ENCODE measurements around the gene WDR43. TPM values are rescaled to one million over a fixed set of nuclear protein-coding genes. Genes with fewer than 3 reads are reported as not detected.

Gene WDR43
- total and polyA plus RNA-seq, 3 experiments from 2014 or later: 40.0 to 186 (median 169) TPM

DNA sequence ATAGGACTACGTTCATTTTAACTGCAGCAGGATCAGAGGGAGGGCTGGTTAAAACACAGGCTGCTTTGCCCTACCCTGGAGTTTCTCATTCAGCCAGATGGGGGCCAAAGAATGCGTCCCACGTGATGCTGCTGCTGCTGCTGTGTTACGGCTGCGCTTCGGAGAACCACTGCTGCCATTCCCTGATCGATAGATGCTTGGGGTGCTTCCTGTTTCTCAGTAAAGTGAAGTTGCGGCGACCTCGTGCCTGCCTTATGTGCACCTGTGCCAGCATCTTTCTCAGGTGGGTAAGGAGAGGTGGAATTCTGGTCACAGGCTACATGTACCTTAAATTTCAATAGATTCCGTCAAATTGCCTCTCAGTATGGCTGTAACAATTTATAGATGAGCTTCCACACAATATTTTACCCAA is 62.0 kb downstream of the WDR43 start:
- peak in 4 of 5 donors; percentile 10 to 74 (median 22) for DNase-seq
- CTCF ChIA-PET: interaction anchor here (0.7 to 1.7 kb wide), 10 partner anchors 11 to 390 kb away, joined by 3 to 7 read pairs (median 3); no protein-coding TSS in a partner anchor
- Histone ChIP-seq H3K27me3 (ENCODE audit: insufficient read depth, low read length, poor library complexity, severe bottlenecking) (no peaks in the 10 kb centered on the region), H3K9me3 (ENCODE audit: low read length) (no peaks in the 10 kb centered on the region), H3K4me3 (ENCODE audit: low read length) (peak overlapping the region; percentile 44), H3K36me3 (ENCODE audit: insufficient read depth, low read length) (no peaks in the 10 kb centered on the region), H3K27ac (ENCODE audit: low read depth, low read length) (no peak overlapping the region), H3K4me1 (ENCODE audit: insufficient read depth, low read length) (no peaks in the 10 kb centered on the region)
- H3K4me3 Mint-ChIP-seq: peak overlapping the region in 2 of 7 donors; percentile 81 to 83
- peak overlapping the region in 1 of 8 donors; percentile 20 for H3K27ac Mint-ChIP-seq
- no peaks in the 10 kb centered on the region for H3K27me3 Mint-ChIP-seq
- POLR2A ChIA-PET: no interaction called here
- H3K36me3 Mint-ChIP-seq: no peaks in the 10 kb centered on the region
- no peaks in the 10 kb centered on the region for H3K9me3 Mint-ChIP-seq
- H3K4me1 Mint-ChIP-seq: peaks cover 0 to 15% (median 5%) of the 10 kb centered on the region in 3 donors

DNA sequence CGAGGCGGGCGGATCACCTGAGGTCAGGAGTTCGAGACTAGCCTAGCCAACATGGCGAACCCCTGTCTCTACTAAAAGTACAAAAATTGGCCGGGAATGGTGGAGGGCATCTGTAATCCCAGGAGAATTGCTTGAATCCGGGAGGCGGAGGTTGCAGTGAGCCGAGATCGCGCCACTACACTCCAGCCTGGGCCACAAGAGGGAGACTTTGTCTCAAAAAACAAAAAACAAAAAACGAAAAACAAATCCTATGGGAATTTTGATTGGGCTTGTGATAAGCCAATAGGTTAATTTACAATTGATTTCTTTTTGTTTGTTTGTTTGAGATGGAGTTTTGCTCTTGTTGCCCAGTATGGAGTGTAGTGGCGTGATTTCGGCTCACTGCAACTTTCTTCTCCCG is 62.4 kb downstream of the WDR43 start:
- H3K4me3 ChIP-seq (ENCODE audit: low read length): peak overlapping the region; percentile 44
- CTCF ChIA-PET: interaction anchor here (0.7 to 1.7 kb wide), 7 partner anchors 54 to 250 kb away, joined by 3 to 7 read pairs (median 3); no protein-coding TSS in a partner anchor
- Mint-ChIP-seq H3K4me1 (peaks cover 0 to 15% (median 5%) of the 10 kb centered on the region in 3 donors), H3K36me3 (no peaks in the 10 kb centered on the region), H3K9me3 (no peaks in the 10 kb centered on the region), H3K27me3 (no peaks in the 10 kb centered on the region), H3K4me3 (peak overlapping the region in 2 of 7 donors; percentile 81 to 83), H3K27ac (peak overlapping the region in 2 of 8 donors; percentile 20 to 38)
- no peak overlapping the region for H3K27ac ChIP-seq (ENCODE audit: low read depth, low read length)
- H3K36me3 ChIP-seq (ENCODE audit: insufficient read depth, low read length): no peaks in the 10 kb centered on the region
- DNase-seq: no peak
- no peaks in the 10 kb centered on the region for H3K27me3 ChIP-seq (ENCODE audit: insufficient read depth, low read length, poor library complexity, severe bottlenecking)
- POLR2A ChIA-PET: no interaction called here
- no peaks in the 10 kb centered on the region for H3K4me1 ChIP-seq (ENCODE audit: insufficient read depth, low read length)
- no peaks in the 10 kb centered on the region for H3K9me3 ChIP-seq (ENCODE audit: low read length)

DNA sequence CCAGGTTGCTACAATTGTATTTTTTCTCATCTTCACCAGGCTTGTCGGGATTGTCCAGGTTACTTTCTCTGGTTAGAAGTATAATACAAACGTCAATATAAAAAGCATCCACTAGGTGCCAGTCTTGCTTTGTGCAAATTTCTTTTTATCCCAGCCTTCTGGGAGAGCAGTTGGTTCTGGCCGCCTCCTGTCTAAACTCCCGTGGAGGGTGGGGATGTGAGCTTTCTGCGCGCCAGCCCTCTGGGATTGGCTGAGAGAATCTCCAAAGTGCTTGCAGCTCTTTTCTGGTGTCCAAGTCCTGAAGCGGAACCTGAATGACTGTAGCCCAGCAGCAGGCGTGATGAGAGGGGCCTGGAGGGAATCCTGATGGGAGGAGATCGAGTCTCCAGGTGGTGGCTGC is 64.2 kb downstream of the WDR43 start:
- no peaks in the 10 kb centered on the region for H3K36me3 ChIP-seq (ENCODE audit: insufficient read depth, low read length)
- POLR2A ChIA-PET: interaction anchor here (0.7 kb wide), 1 partner anchor 53 kb away, joined by 3 read pairs; no protein-coding TSS in a partner anchor
- H3K9me3 Mint-ChIP-seq: no peaks in the 10 kb centered on the region

DNA sequence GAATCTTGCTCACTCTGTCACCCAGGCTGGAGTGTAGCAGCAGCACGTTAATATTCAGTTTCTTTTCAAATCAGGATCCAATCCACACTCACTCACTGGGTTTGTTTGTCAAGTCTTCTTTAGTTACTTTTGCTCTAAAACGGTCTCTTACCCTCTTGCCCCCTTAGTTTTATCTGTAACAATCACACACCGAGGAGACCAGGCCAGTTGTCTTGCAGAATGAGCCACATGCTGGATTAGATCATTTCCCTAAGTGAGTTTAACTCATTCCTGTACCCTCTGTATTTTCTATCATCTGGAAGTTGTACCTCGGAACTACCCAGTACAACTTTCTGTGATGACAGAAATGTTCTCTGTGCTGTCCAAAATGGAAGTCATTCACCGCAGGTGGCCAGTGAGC is 65.9 kb downstream of the WDR43 start:
- H3K27ac Mint-ChIP-seq: peak overlapping the region in 3 of 8 donors; percentile 3 to 61 (median 9)
- H3K4me1 Mint-ChIP-seq: peaks cover 0 to 15% (median 5%) of the 10 kb centered on the region in 3 donors
- H3K27me3 Mint-ChIP-seq: no peaks in the 10 kb centered on the region
- H3K4me1 ChIP-seq (ENCODE audit: insufficient read depth, low read length): no peaks in the 10 kb centered on the region
- DNase-seq: no peak
- no peak overlapping the region for H3K27ac ChIP-seq (ENCODE audit: low read depth, low read length)
- no peaks in the 10 kb centered on the region for H3K9me3 ChIP-seq (ENCODE audit: low read length)
- no peaks in the 10 kb centered on the region for H3K27me3 ChIP-seq (ENCODE audit: insufficient read depth, low read length, poor library complexity, severe bottlenecking)
- ChIA-PET POLR2A (no interaction called here), CTCF (interaction anchor here (1.1 to 1.3 kb wide), 2 partner anchors 50 to 51 kb away, joined by 3 read pairs; no protein-coding TSS in a partner anchor)
- H3K4me3 Mint-ChIP-seq: no peak overlapping the region
- H3K36me3 Mint-ChIP-seq: no peaks in the 10 kb centered on the region
- no peaks in the 10 kb centered on the region for H3K9me3 Mint-ChIP-seq
- H3K4me3 ChIP-seq (ENCODE audit: low read length): no peak overlapping the region
- no peaks in the 10 kb centered on the region for H3K36me3 ChIP-seq (ENCODE audit: insufficient read depth, low read length)

More for the DNA sequence above, 64.2 kb downstream of the WDR43 start:
- H3K27me3 ChIP-seq (ENCODE audit: insufficient read depth, low read length, poor library complexity, severe bottlenecking): no peaks in the 10 kb centered on the region
- H3K9me3 ChIP-seq (ENCODE audit: low read length): no peaks in the 10 kb centered on the region
- Mint-ChIP-seq H3K36me3 (no peaks in the 10 kb centered on the region), H3K27me3 (no peaks in the 10 kb centered on the region), H3K27ac (peak overlapping the region in 1 of 8 donors; percentile 11), H3K4me1 (peaks cover 0 to 15% (median 5%) of the 10 kb centered on the region in 3 donors), H3K4me3 (no peak overlapping the region)
- DNase-seq: peak in 3 of 5 donors; percentile 29 to 57 (median 50)
- no peak overlapping the region for H3K4me3 ChIP-seq (ENCODE audit: low read length)
- H3K27ac ChIP-seq (ENCODE audit: low read depth, low read length): no peak overlapping the region
- CTCF ChIA-PET: interaction anchor here (0.7 to 2.2 kb wide), 22 partner anchors 10 to 250 kb away, joined by 3 to 15 read pairs (median 4); no protein-coding TSS in a partner anchor
- no peaks in the 10 kb centered on the region for H3K4me1 ChIP-seq (ENCODE audit: insufficient read depth, low read length)

DNA sequence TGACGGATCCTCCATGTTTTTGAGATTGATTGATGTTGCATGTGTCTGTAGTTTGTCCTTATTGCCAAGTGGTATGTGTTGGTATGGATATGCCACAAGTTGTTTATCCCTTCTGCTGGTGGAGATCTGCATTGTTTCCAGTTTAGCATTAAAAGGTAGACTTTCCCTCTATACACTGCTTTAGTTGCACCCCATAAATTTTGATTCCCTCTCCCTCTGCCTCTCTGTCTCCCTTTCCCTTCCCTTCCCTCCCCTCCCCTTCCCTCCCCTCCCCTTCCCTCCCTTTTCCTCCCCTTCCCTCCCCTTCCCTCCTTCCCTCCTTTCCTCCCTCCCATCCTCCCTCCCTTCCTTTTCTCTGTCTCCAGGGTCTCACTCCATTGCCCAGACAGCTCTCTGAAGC is 68.0 kb downstream of the WDR43 start:
- ChIA-PET POLR2A (no interaction called here), CTCF (no interaction called here)
- H3K27me3 Mint-ChIP-seq: no peaks in the 10 kb centered on the region
- no peak overlapping the region for H3K4me3 Mint-ChIP-seq
- H3K4me1 Mint-ChIP-seq: peaks cover 0 to 5% (median 5%) of the 10 kb centered on the region in 3 donors
- no peaks in the 10 kb centered on the region for H3K9me3 ChIP-seq (ENCODE audit: low read length)
- H3K27me3 ChIP-seq (ENCODE audit: insufficient read depth, low read length, poor library complexity, severe bottlenecking): no peaks in the 10 kb centered on the region
- no peaks in the 10 kb centered on the region for H3K9me3 Mint-ChIP-seq
- no peak overlapping the region for H3K4me3 ChIP-seq (ENCODE audit: low read length)
- H3K36me3 ChIP-seq (ENCODE audit: insufficient read depth, low read length): no peaks in the 10 kb centered on the region
- no peak overlapping the region for H3K27ac ChIP-seq (ENCODE audit: low read depth, low read length)
- H3K36me3 Mint-ChIP-seq: no peaks in the 10 kb centered on the region
- no peak for DNase-seq
- no peak overlapping the region for H3K27ac Mint-ChIP-seq
- no peaks in the 10 kb centered on the region for H3K4me1 ChIP-seq (ENCODE audit: insufficient read depth, low read length)

DNA sequence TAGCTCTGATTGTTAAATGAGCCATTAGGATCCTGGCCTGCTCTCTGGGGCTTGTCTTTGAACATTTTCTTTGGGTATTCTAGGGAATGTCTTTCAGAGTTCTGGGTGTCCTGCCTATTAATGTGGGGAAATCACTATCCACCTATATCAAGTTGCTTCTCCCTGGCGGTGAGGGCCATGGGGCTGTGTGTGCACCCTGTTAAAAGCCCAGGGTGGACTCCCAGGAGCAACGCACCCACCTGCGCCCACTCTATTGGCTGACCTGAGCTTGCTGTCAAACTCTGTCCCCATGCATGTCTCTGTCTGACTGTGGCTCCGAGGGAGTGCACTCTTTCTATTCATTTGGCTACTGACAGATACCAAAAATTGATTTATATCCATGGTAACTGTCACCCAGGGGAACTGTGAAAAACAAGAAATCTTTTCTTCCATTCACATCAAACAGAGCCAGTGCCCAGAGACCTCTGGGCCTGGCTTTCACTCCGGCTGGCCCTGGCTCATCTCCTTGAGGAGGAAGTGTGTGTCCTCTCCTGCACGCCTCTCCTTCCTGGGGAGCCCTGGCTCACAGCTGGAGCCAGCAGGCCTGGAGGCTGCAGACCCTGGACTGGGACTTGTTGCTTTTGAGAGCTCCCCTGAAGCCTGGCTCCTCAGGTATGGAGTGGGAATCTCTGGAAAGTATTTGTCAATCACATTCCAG is 76.1 kb downstream of the WDR43 start:
- H3K4me3 Mint-ChIP-seq: no peak overlapping the region
- Histone ChIP-seq H3K4me3 (ENCODE audit: low read length) (no peak overlapping the region), H3K27me3 (ENCODE audit: insufficient read depth, low read length, poor library complexity, severe bottlenecking) (no peaks in the 10 kb centered on the region), H3K27ac (ENCODE audit: low read depth, low read length) (no peak overlapping the region), H3K4me1 (ENCODE audit: insufficient read depth, low read length) (peaks cover 6% of the 10 kb centered on the region), H3K36me3 (ENCODE audit: insufficient read depth, low read length) (no peaks in the 10 kb centered on the region), H3K9me3 (ENCODE audit: low read length) (no peaks in the 10 kb centered on the region)
- no peak for DNase-seq
- peaks cover 0 to 4% of the 10 kb centered on the region in 2 donors for H3K27me3 Mint-ChIP-seq
- ChIA-PET CTCF (interaction anchor here (0.7 to 0.9 kb wide), 2 partner anchors 12 to 13 kb away, joined by 3 read pairs; no protein-coding TSS in a partner anchor), POLR2A (no interaction called here)
- peaks cover 0 to 2% (median 0%) of the 10 kb centered on the region in 3 donors for H3K36me3 Mint-ChIP-seq
- H3K27ac Mint-ChIP-seq: no peak overlapping the region
- H3K9me3 Mint-ChIP-seq: peaks cover 0 to 2% (median 0%) of the 10 kb centered on the region in 5 donors
- peaks cover 6 to 17% (median 15%) of the 10 kb centered on the region in 3 donors for H3K4me1 Mint-ChIP-seq

DNA sequence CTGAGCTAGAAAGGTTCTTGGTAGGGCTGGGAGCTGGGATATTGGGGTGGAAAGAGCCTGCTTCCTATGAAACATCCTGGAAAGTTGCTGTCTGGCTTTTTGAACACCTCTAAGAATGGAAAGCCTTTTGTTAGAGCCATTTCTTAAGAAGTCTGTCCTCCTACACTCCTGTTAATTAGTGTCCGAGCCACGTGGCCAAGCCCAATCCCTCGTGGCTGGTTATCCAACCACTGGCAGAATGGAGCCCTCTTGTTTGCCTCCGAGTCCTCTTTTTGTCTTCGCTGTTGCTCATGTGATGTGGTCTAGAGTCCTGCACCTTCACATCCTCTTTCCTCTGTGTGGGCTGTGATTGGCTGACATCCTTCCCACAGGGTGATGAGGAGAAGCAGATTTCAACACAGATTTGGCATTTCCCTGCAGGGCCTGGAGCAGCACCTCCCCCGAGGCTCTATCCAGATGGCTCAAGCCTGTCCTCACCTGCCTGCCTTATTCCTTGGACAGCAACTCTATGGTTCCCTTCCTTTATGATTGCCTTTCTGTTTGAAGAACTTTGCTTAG is 78.4 kb downstream of the WDR43 start:
- H3K4me1 ChIP-seq (ENCODE audit: insufficient read depth, low read length): peaks cover 6% of the 10 kb centered on the region
- POLR2A ChIA-PET: no interaction called here
- Mint-ChIP-seq H3K4me3 (peak overlapping the region in 2 of 7 donors; percentile 28 to 38), H3K36me3 (peaks cover 0 to 3% (median 0%) of the 10 kb centered on the region in 3 donors), H3K9me3 (peaks cover 0 to 2% (median 0%) of the 10 kb centered on the region in 5 donors), H3K27me3 (peaks cover 1 to 4% of the 10 kb centered on the region in 2 donors), H3K4me1 (peaks cover 6 to 17% (median 15%) of the 10 kb centered on the region in 3 donors), H3K27ac (peak overlapping the region in 3 of 8 donors; percentile 31 to 82 (median 78))
- H3K36me3 ChIP-seq (ENCODE audit: insufficient read depth, low read length): no peaks in the 10 kb centered on the region
- no peaks in the 10 kb centered on the region for H3K27me3 ChIP-seq (ENCODE audit: insufficient read depth, low read length, poor library complexity, severe bottlenecking)
- CTCF ChIA-PET: interaction anchor here (1.5 kb wide), 1 partner anchor 39 kb away, joined by 4 read pairs; no protein-coding TSS in a partner anchor
- no peak for DNase-seq
- no peak overlapping the region for H3K27ac ChIP-seq (ENCODE audit: low read depth, low read length)
- H3K9me3 ChIP-seq (ENCODE audit: low read length): no peaks in the 10 kb centered on the region
- H3K4me3 ChIP-seq (ENCODE audit: low read length): no peak overlapping the region

DNA sequence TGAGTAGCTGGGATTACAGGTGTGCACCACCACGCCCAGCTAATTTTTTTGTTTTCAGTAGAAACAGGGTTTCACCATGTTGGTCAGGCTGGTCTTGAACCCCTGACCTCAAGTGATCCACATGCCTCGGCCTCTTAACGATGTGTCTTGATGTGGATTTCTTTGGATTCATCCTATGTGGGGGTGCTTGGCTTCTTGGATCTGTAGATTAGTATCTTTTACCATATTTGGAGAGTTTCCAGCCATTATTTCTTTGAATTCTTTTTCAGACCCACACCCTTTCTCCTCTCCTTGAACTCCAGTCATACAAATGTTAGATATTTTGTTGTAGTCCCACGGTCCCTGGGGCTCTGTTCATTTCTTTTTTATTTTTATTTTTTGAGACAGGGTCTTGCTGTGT is 79.8 kb downstream of the WDR43 start:
- peaks cover 1 to 4% of the 10 kb centered on the region in 2 donors for H3K27me3 Mint-ChIP-seq
- H3K4me1 Mint-ChIP-seq: peaks cover 6 to 17% (median 15%) of the 10 kb centered on the region in 3 donors
- Histone ChIP-seq H3K4me1 (ENCODE audit: insufficient read depth, low read length) (peaks cover 6% of the 10 kb centered on the region), H3K4me3 (ENCODE audit: low read length) (no peak overlapping the region), H3K27me3 (ENCODE audit: insufficient read depth, low read length, poor library complexity, severe bottlenecking) (no peaks in the 10 kb centered on the region), H3K9me3 (ENCODE audit: low read length) (no peaks in the 10 kb centered on the region), H3K27ac (ENCODE audit: low read depth, low read length) (no peak overlapping the region), H3K36me3 (ENCODE audit: insufficient read depth, low read length) (no peaks in the 10 kb centered on the region)
- no peak for DNase-seq
- no peak overlapping the region for H3K4me3 Mint-ChIP-seq
- ChIA-PET CTCF (no interaction called here), POLR2A (no interaction called here)
- peak overlapping the region in 1 of 8 donors; percentile 1 for H3K27ac Mint-ChIP-seq
- peaks cover 0 to 3% (median 0%) of the 10 kb centered on the region in 3 donors for H3K36me3 Mint-ChIP-seq
- peaks cover 0 to 2% (median 0%) of the 10 kb centered on the region in 5 donors for H3K9me3 Mint-ChIP-seq

Data from CD8-positive, alpha-beta memory T cell (primary cell).